HEK293 (cell line): ENCODE measurements around the gene DPYSL4.

Experiments used
- CTCF ChIA-PET: fragments of 350-600 bp; formaldehyde crosslinking; extraction: SDS; loops from one replicate; lab custom pipeline; 2021; ENCODE audit warnings: antibody characterized with exemption; lab: Yijun Ruan, JAX
- POLR2A ChIA-PET: fragments of 300-600 bp; formaldehyde crosslinking; extraction: SDS; loops from one replicate; lab custom pipeline; 2020; ENCODE audit warnings: antibody characterized with exemption, inconsistent platforms; lab: Yijun Ruan, JAX
- H3K27ac ChIP-seq: fragments of 200-500 bp; sonication (Bioruptor generic); 2 replicates; pipeline ENCODE4 v1.5.1; 2014; ENCODE audit warnings: low read depth, low read length, control low read depth, inconsistent platforms; ENCODE audit errors: extremely low read depth
- H3K36me3 ChIP-seq, 2 experiments: fragments of 200-500 bp in 1 of 2; sonication (Bioruptor generic) in 1 of 2; 1 replicate in 1 of 2; 2 replicates in 1 of 2; pipeline ENCODE4 v1.5.1; 2014 to 2017; ENCODE audit warnings: inconsistent platforms in 2 of 2, low read length in 2 of 2; ENCODE audit not compliant: control insufficient read depth in 2 of 2, insufficient read depth in 1 of 2
- H3K4me1 ChIP-seq: fragments of 200-500 bp; sonication (Bioruptor generic); 2 replicates; pipeline ENCODE4 v1.5.1; 2014; ENCODE audit warnings: mild to moderate bottlenecking, low read length, inconsistent platforms; ENCODE audit not compliant: control insufficient read depth, insufficient read depth
- H3K4me3 ChIP-seq: 2 replicates; pipeline ENCODE4 v1.5.1; 2011; ENCODE audit warnings: low read depth, mild to moderate bottlenecking, control low read depth, low read length, moderate library complexity
- H3K9me3 ChIP-seq: fragments of 200-500 bp; sonication (Bioruptor generic); 2 replicates; pipeline ENCODE4 v1.5.1; 2014; ENCODE audit warnings: low read depth, low read length, inconsistent platforms; ENCODE audit not compliant: control insufficient read depth, insufficient read depth
- AEBP2 ChIP-seq: fragments of 450-650 bp; formaldehyde crosslinking; IDR thresholded peaks from 2 replicates; pipeline ENCODE4 v1.5.1; 2016; ENCODE audit warnings: missing biosample characterization, missing genetic modification characterization, borderline replicate concordance
- ATF2 ChIP-seq: fragments of 450-650 bp; formaldehyde crosslinking; IDR thresholded peaks from 2 replicates; pipeline ENCODE4 v1.5.1; 2016; ENCODE audit warnings: missing biosample characterization, missing genetic modification characterization, low read depth
- HOXA7 ChIP-seq: sonication (generic); formaldehyde crosslinking; IDR thresholded peaks from 2 replicates; pipeline ENCODE4 v1.8.1; 2022; ENCODE audit warnings: missing genetic modification reagents, borderline replicate concordance
- KLF8 ChIP-seq: fragments of 450-650 bp; formaldehyde crosslinking; IDR thresholded peaks from 2 replicates; pipeline ENCODE4 v1.5.1; 2016; ENCODE audit warnings: missing biosample characterization, missing genetic modification characterization
- MYNN ChIP-seq: fragments of 450-650 bp; formaldehyde crosslinking; IDR thresholded peaks from 2 replicates; pipeline ENCODE4 v1.5.1; 2016; ENCODE audit warnings: missing biosample characterization, missing genetic modification characterization, borderline replicate concordance
- TRIM28 ChIP-seq: IDR thresholded peaks from 2 replicates; pipeline ENCODE4 v1.6.1; 2011; ENCODE audit warnings: low read length, control low read depth, borderline replicate concordance
- ZBTB21 ChIP-seq: fragments of 450-650 bp; formaldehyde crosslinking; IDR thresholded peaks from 2 replicates; pipeline ENCODE4 v1.5.1; 2017; ENCODE audit warnings: missing biosample characterization, missing genetic modification characterization
- ZBTB44 ChIP-seq: fragments of 450-650 bp; IDR thresholded peaks from 2 replicates; pipeline ENCODE4 v1.5.1; 2018; ENCODE audit warnings: missing biosample characterization, mild to moderate bottlenecking, missing genetic modification characterization
- ZFP37 ChIP-seq: fragments of 450-650 bp; formaldehyde crosslinking; IDR thresholded peaks from 2 replicates; pipeline ENCODE4 v1.5.1; 2016; ENCODE audit warnings: missing biosample characterization, missing genetic modification characterization
- ZFP69B ChIP-seq: fragments of 450-650 bp; formaldehyde crosslinking; IDR thresholded peaks from 2 replicates; pipeline ENCODE4 v1.5.1; 2016; ENCODE audit warnings: missing biosample characterization, missing genetic modification characterization
- ZIC2 ChIP-seq: fragments of 450-650 bp; formaldehyde crosslinking; IDR thresholded peaks from 2 replicates; pipeline ENCODE4 v1.5.1; 2016; ENCODE audit warnings: missing biosample characterization, missing genetic modification characterization
- ZNF132 ChIP-seq: fragments of 450-650 bp; formaldehyde crosslinking; IDR thresholded peaks from 2 replicates; pipeline ENCODE4 v1.5.1; 2017; ENCODE audit warnings: missing biosample characterization, missing genetic modification characterization, borderline replicate concordance
- ZNF157 ChIP-seq: fragments of 450-650 bp; formaldehyde crosslinking; IDR thresholded peaks from 2 replicates; pipeline ENCODE4 v1.5.1; 2016; ENCODE audit warnings: missing biosample characterization, missing genetic modification characterization
- ZNF174 ChIP-seq: fragments of 450-650 bp; formaldehyde crosslinking; IDR thresholded peaks from 2 replicates; pipeline ENCODE4 v1.5.0; 2017; ENCODE audit warnings: missing biosample characterization, mild to moderate bottlenecking, missing genetic modification characterization
- ZNF18 ChIP-seq: fragments of 450-650 bp; formaldehyde crosslinking; IDR thresholded peaks from 2 replicates; pipeline ENCODE4 v1.5.1; 2016; ENCODE audit warnings: missing biosample characterization, missing genetic modification characterization
- ZNF184 ChIP-seq: fragments of 450-650 bp; IDR thresholded peaks from 2 replicates; pipeline ENCODE4 v1.5.1; 2018; ENCODE audit warnings: missing biosample characterization, mild to moderate bottlenecking, missing genetic modification characterization
- ZNF223 ChIP-seq: fragments of 450-650 bp; formaldehyde crosslinking; IDR thresholded peaks from 2 replicates; pipeline ENCODE4 v1.5.1; 2016; ENCODE audit warnings: missing biosample characterization, missing genetic modification characterization
- ZNF239 ChIP-seq: fragments of 450-650 bp; formaldehyde crosslinking; IDR thresholded peaks from 2 replicates; pipeline ENCODE4 v1.5.1; 2016; ENCODE audit warnings: missing biosample characterization, missing genetic modification characterization
- ZNF404 ChIP-seq: fragments of 450-650 bp; formaldehyde crosslinking; IDR thresholded peaks from 2 replicates; pipeline ENCODE4 v1.5.1; 2017; ENCODE audit warnings: missing biosample characterization, missing genetic modification characterization
- ZNF433 ChIP-seq: fragments of 450-650 bp; formaldehyde crosslinking; IDR thresholded peaks from 2 replicates; pipeline ENCODE4 v1.5.1; 2016; ENCODE audit warnings: missing biosample characterization, missing genetic modification characterization, low read depth
- ZNF501 ChIP-seq: fragments of 450-650 bp; formaldehyde crosslinking; IDR thresholded peaks from 2 replicates; pipeline ENCODE4 v1.5.1; 2016; ENCODE audit warnings: missing biosample characterization, missing genetic modification characterization
- ZNF529 ChIP-seq: fragments of 450-650 bp; formaldehyde crosslinking; IDR thresholded peaks from 2 replicates; pipeline ENCODE4 v1.5.1; 2017; ENCODE audit warnings: missing genetic modification characterization, missing biosample characterization; ENCODE audit not compliant: insufficient replicate concordance
- ZNF596 ChIP-seq: fragments of 450-650 bp; IDR thresholded peaks from 2 replicates; pipeline ENCODE4 v1.5.0; 2018; ENCODE audit warnings: missing biosample characterization, mild to moderate bottlenecking, missing genetic modification characterization, moderate library complexity
- ZNF600 ChIP-seq: fragments of 450-650 bp; formaldehyde crosslinking; IDR thresholded peaks from 2 replicates; pipeline ENCODE4 v1.5.1; 2016; ENCODE audit warnings: missing biosample characterization, missing genetic modification characterization
- ZNF629 ChIP-seq: fragments of 450-650 bp; formaldehyde crosslinking; IDR thresholded peaks from 2 replicates; pipeline ENCODE4 v1.5.1; 2017; ENCODE audit warnings: missing biosample characterization, missing genetic modification characterization
- ZNF677 ChIP-seq: fragments of 450-650 bp; IDR thresholded peaks from 2 replicates; pipeline ENCODE4 v1.5.0; 2018; ENCODE audit warnings: missing biosample characterization, mild to moderate bottlenecking, missing genetic modification characterization, moderate library complexity
- ZNF830 ChIP-seq: fragments of 450-650 bp; IDR thresholded peaks from 2 replicates; pipeline ENCODE4 v1.5.0; 2018; ENCODE audit warnings: missing biosample characterization, missing genetic modification characterization, low read depth, mild to moderate bottlenecking, moderate library complexity

The DPYSL4 gene

GRCh38 chr10:132209978-132210530 lies 23.3 kb downstream of the DPYSL4 start:
- ChIA-PET CTCF (no interaction called here), POLR2A (no interaction called here)
- TF ChIP-seq ZNF174 (tag by site-specific recombination) = no peak
- TF ChIP-seq ZFP69B (tag by site-specific recombination) = no peak
- TF ChIP-seq ZNF157 (tag by site-specific recombination) = peak; percentile 90
- no peak for TF ChIP-seq ZNF629 (tag by site-specific recombination)
- TF ChIP-seq ZNF600 (tag by site-specific recombination) = peak; percentile 42; the same call in 1 of the 2 replicates

GRCh38 chr10:132210766-132211165 lies 24.0 kb downstream of the DPYSL4 start:
- no peak for TF ChIP-seq HOXA7 (CRISPR knock-in tag)
- TF ChIP-seq ZNF18 = no peak
- no peak for TF ChIP-seq KLF8
- TF ChIP-seq ZNF529 = no peak
- TF ChIP-seq ZNF132 = no peak
- no peak for TF ChIP-seq ZNF433 (tag by site-specific recombination)
- TF ChIP-seq ZNF184 = no peak
- no peak for TF ChIP-seq ZNF501 (tag by site-specific recombination)
- no peak for TF ChIP-seq ZNF677
- no peak for TF ChIP-seq ZNF223 (tag by site-specific recombination)
- no peak for TF ChIP-seq ZBTB21 (tag by site-specific recombination)
- TF ChIP-seq ZIC2 (tag by site-specific recombination) = no peak
- TF ChIP-seq AEBP2 (tag by site-specific recombination) = no peak
- no peaks in the 10 kb centered on the region for H3K4me1 ChIP-seq
- H3K9me3 ChIP-seq = no peaks in the 10 kb centered on the region
- POLR2A ChIA-PET = no interaction called here
- no peak overlapping the region for H3K4me3 ChIP-seq
- H3K27ac ChIP-seq = no peak overlapping the region
- CTCF ChIA-PET = no interaction called here
- H3K36me3 ChIP-seq = no peaks in the 10 kb centered on the region

More at GRCh38 chr10:132209978-132210530, 23.3 kb downstream of the DPYSL4 start:
- no peaks in the 10 kb centered on the region for H3K4me1 ChIP-seq
- H3K27ac ChIP-seq = no peak overlapping the region
- no peak overlapping the region for H3K4me3 ChIP-seq
- H3K36me3 ChIP-seq = no peaks in the 10 kb centered on the region
- H3K9me3 ChIP-seq = no peaks in the 10 kb centered on the region

GRCh38 chr10:132211246-132211645 lies 24.5 kb downstream of the DPYSL4 start:
- H3K9me3 ChIP-seq = no peaks in the 10 kb centered on the region
- POLR2A ChIA-PET = no interaction called here
- CTCF ChIA-PET = interaction anchor here (0.6 kb wide), 1 partner anchor 71 kb away, joined by 4 read pairs; no protein-coding TSS in a partner anchor
- no peaks in the 10 kb centered on the region for H3K36me3 ChIP-seq
- H3K27ac ChIP-seq = no peak overlapping the region
- no peaks in the 10 kb centered on the region for H3K4me1 ChIP-seq
- H3K4me3 ChIP-seq = no peak overlapping the region
- TF ChIP-seq ATF2 (no peak), TRIM28 (no peak), ZNF404 (tag by site-specific recombination) (no peak), ZBTB44 (no peak), ZBTB21 (tag by site-specific recombination) (no peak), ZNF830 (no peak), ZNF239 (tag by site-specific recombination) (no peak), ZNF596 (tag by site-specific recombination) (no peak), MYNN (tag by site-specific recombination) (no peak), ZFP37 (tag by site-specific recombination) (no peak)
